Astrocyte (in vitro differentiated cells and primary cell): ENCODE data around the gene HSPH1.

ENCODE experiments used
- EZH2 ChIP-seq: IDR thresholded peaks from 2 replicates; pipeline ENCODE4 v1.6.1; 2012; ENCODE audit warnings: mild to moderate bottlenecking, low read length, inconsistent platforms; ENCODE audit not compliant: insufficient read depth
- TF ChIP-seq, protein P1 (sequence below): IDR thresholded peaks from 2 replicates; pipeline ENCODE4 v1.5.1; 2011; ENCODE audit warnings: low read depth, mild to moderate bottlenecking, inconsistent platforms, low read length, moderate library complexity; ENCODE audit not compliant: insufficient read depth

DNA sequence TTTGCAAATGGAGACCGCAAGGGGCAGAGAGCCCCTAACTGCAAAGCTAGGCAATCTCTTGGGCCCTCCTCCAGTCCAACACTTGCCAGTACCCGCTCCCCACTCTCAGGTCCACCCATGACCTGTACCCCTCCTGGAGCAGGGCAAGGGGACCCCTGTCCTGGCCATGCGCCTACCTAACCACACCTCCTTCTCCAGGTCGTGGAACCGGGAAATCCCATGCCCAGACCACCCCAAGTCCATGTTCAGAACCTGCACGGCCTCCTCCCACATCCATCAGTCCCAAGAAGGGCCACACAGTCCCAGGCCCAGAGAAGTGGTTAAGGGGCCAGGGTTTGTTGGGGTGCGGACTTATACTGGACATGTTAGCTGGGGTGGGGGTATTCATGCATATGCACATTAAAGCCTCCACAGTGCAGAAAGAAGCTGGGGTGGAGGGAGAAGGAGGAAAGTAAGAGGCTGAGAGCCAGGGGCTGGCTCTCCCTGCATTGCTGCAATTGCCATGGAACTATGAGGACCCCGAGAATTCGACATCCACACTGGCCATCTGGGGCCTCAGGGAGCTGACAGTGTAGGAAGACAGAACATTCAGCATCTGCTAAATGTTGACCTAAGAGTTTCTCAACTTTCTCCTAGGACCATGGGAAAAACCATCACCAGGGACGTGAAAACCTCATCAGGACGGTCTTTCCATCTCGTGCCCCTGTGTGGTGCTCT, 39.0 kb downstream of the HSPH1 start:
- TF ChIP-seq, protein P1, sequence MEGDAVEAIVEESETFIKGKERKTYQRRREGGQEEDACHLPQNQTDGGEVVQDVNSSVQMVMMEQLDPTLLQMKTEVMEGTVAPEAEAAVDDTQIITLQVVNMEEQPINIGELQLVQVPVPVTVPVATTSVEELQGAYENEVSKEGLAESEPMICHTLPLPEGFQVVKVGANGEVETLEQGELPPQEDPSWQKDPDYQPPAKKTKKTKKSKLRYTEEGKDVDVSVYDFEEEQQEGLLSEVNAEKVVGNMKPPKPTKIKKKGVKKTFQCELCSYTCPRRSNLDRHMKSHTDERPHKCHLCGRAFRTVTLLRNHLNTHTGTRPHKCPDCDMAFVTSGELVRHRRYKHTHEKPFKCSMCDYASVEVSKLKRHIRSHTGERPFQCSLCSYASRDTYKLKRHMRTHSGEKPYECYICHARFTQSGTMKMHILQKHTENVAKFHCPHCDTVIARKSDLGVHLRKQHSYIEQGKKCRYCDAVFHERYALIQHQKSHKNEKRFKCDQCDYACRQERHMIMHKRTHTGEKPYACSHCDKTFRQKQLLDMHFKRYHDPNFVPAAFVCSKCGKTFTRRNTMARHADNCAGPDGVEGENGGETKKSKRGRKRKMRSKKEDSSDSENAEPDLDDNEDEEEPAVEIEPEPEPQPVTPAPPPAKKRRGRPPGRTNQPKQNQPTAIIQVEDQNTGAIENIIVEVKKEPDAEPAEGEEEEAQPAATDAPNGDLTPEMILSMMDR: no peak
- no peak for TF ChIP-seq EZH2
